SK-N-SH (cell line): ENCODE data around the gene ANKS1B.

Source experiments
- EP300 ChIP-seq, 2 experiments: IDR thresholded peaks; 2 replicates each; pipeline versions ENCODE4 v1.4.0 to v1.6.1; 2012; ENCODE audit warnings: borderline replicate concordance in 1 of 2, low read depth in 1 of 2, low read length in 1 of 2
- EZH2phosphoT487 ChIP-seq: fragments of 200-600 bp; sonication (generic); IDR thresholded peaks from 2 replicates; pipeline ENCODE4 v1.6.1; 2017; ENCODE audit warnings: low read depth, mixed run types, mild to moderate bottlenecking, antibody characterized with exemption, moderate library complexity, borderline replicate concordance
- FOXJ3 ChIP-seq: sonication (generic); formaldehyde crosslinking; IDR thresholded peaks from 2 replicates; pipeline ENCODE4 v1.5.1; 2020; ENCODE audit warnings: mild to moderate bottlenecking, missing genetic modification reagents
- GATA2 ChIP-seq: sonication (generic); formaldehyde crosslinking; IDR thresholded peaks from 2 replicates; pipeline ENCODE4 v1.5.0; 2020; ENCODE audit warnings: mild to moderate bottlenecking, missing genetic modification reagents
- JUND ChIP-seq: IDR thresholded peaks from 2 replicates; pipeline ENCODE4 v1.4.0; 2012
- MXI1 ChIP-seq: IDR thresholded peaks from 2 replicates; pipeline ENCODE4 v1.6.1; 2012; ENCODE audit warnings: mild to moderate bottlenecking, low read depth, low read length, improper control_type of control experiment
- RCOR1 ChIP-seq: fragments of 150-350 bp; IDR thresholded peaks from 2 replicates; pipeline ENCODE4 v1.6.1; 2017; ENCODE audit warnings: antibody characterized with exemption, low read length
- YY1 ChIP-seq: IDR thresholded peaks from 2 replicates; pipeline ENCODE4 v1.4.0; 2012; ENCODE audit warnings: low read depth, mild to moderate bottlenecking
- TF ChIP-seq, protein P1 (sequence below): fragments of 200-600 bp; sonication (generic); IDR thresholded peaks from 2 replicates; pipeline ENCODE4 v1.6.1; 2017; ENCODE audit warnings: antibody characterized with exemption, mild to moderate bottlenecking, moderate library complexity
- TF ChIP-seq, protein P2 (sequence below): IDR thresholded peaks from 2 replicates; pipeline ENCODE4; 2012
- TF ChIP-seq, protein P3 (sequence below): fragments of 150-350 bp; IDR thresholded peaks from 2 replicates; pipeline ENCODE4 v1.6.1; 2017; ENCODE audit warnings: antibody characterized with exemption, low read length, low read depth, borderline replicate concordance
- TF ChIP-seq, protein P4 (sequence below): IDR thresholded peaks from 2 replicates; pipeline ENCODE4 v1.6.1; 2012; ENCODE audit warnings: mild to moderate bottlenecking, low read depth, low read length, moderate library complexity

DNA sequence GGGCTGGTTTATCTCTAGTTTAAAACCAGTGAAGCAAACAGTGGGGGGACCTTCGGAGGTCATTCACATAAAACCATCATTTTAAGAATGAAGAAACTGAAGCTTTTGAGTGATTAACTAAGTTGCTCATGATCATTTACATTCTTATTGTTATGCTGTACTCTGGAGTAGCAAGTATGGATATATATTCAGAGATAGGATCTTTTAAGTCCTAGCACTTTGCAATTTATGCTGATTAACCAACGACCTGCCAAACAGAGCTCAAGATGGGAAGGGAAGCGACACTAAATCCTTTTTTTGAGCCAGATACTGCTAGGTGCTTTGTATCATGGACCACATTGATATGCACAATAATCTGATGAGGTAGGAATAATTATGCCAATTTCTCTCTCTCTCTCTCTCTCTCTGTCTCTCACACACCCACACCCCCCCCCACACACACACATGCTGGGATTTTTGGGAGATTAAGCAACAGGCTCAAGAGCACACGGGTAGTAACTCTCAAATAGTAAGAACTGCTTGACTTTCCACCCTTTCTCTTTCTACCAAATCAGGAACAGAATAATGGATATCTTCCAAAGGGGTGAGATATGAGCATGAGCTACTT is 1036.3 kb downstream of the ANKS1B start:
- TF ChIP-seq FOXJ3 (no peak), EP300 (IDR thresholded peaks at IDR 0.05; ENCODE audit: borderline replicate concordance in 1 of 2, low read depth in 1 of 2, low read length in 1 of 2) (no peak), RCOR1 (no peak), JUND (no peak), EZH2phosphoT487 (no peak), GATA2 (CRISPR knock-in tag) (no peak), YY1 (no peak), MXI1 (no peak)
- TF ChIP-seq, protein P1, sequence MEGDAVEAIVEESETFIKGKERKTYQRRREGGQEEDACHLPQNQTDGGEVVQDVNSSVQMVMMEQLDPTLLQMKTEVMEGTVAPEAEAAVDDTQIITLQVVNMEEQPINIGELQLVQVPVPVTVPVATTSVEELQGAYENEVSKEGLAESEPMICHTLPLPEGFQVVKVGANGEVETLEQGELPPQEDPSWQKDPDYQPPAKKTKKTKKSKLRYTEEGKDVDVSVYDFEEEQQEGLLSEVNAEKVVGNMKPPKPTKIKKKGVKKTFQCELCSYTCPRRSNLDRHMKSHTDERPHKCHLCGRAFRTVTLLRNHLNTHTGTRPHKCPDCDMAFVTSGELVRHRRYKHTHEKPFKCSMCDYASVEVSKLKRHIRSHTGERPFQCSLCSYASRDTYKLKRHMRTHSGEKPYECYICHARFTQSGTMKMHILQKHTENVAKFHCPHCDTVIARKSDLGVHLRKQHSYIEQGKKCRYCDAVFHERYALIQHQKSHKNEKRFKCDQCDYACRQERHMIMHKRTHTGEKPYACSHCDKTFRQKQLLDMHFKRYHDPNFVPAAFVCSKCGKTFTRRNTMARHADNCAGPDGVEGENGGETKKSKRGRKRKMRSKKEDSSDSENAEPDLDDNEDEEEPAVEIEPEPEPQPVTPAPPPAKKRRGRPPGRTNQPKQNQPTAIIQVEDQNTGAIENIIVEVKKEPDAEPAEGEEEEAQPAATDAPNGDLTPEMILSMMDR, result no peak
- TF ChIP-seq, protein P2, sequence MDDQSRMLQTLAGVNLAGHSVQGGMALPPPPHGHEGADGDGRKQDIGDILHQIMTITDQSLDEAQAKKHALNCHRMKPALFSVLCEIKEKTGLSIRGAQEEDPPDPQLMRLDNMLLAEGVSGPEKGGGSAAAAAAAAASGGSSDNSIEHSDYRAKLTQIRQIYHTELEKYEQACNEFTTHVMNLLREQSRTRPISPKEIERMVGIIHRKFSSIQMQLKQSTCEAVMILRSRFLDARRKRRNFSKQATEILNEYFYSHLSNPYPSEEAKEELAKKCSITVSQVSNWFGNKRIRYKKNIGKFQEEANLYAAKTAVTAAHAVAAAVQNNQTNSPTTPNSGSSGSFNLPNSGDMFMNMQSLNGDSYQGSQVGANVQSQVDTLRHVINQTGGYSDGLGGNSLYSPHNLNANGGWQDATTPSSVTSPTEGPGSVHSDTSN, result no peak
- TF ChIP-seq, protein P3, sequence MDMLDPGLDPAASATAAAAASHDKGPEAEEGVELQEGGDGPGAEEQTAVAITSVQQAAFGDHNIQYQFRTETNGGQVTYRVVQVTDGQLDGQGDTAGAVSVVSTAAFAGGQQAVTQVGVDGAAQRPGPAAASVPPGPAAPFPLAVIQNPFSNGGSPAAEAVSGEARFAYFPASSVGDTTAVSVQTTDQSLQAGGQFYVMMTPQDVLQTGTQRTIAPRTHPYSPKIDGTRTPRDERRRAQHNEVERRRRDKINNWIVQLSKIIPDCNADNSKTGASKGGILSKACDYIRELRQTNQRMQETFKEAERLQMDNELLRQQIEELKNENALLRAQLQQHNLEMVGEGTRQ, result no peak
- TF ChIP-seq, protein P4, sequence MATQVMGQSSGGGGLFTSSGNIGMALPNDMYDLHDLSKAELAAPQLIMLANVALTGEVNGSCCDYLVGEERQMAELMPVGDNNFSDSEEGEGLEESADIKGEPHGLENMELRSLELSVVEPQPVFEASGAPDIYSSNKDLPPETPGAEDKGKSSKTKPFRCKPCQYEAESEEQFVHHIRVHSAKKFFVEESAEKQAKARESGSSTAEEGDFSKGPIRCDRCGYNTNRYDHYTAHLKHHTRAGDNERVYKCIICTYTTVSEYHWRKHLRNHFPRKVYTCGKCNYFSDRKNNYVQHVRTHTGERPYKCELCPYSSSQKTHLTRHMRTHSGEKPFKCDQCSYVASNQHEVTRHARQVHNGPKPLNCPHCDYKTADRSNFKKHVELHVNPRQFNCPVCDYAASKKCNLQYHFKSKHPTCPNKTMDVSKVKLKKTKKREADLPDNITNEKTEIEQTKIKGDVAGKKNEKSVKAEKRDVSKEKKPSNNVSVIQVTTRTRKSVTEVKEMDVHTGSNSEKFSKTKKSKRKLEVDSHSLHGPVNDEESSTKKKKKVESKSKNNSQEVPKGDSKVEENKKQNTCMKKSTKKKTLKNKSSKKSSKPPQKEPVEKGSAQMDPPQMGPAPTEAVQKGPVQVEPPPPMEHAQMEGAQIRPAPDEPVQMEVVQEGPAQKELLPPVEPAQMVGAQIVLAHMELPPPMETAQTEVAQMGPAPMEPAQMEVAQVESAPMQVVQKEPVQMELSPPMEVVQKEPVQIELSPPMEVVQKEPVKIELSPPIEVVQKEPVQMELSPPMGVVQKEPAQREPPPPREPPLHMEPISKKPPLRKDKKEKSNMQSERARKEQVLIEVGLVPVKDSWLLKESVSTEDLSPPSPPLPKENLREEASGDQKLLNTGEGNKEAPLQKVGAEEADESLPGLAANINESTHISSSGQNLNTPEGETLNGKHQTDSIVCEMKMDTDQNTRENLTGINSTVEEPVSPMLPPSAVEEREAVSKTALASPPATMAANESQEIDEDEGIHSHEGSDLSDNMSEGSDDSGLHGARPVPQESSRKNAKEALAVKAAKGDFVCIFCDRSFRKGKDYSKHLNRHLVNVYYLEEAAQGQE, result no peak
